HCT116 (cell line): ENCODE measurements around the gene TRHDE. TPM values are rescaled to one million over a fixed set of nuclear protein-coding genes. Genes with fewer than 3 reads are reported as not detected.

Source experiments
- ATAC-seq: fragments of 200-7000 bp; cut with Tn5 transposase; 2 replicates; pipeline ENCODE4 v1.9.1; 2020; ENCODE audit warnings: mild to moderate bottlenecking, moderate library complexity
- BruUV-seq: library from RNA; stranded (reverse); fragments of 400-500 nt; replicated peaks from 2 replicates; lab custom pipeline; 2021; lab: Mats Ljungman, UMichigan
- CTCF ChIA-PET: fragments of 300-600 bp; sonication (Branson Sonifier 250); formaldehyde crosslinking; loops from one replicate; lab custom pipeline; 2021; ENCODE audit warnings: antibody characterized with exemption; lab: Charles Lee
- POLR2A ChIA-PET: fragments of 300-600, 350-600 bp; sonication (Branson Sonifier 250); formaldehyde crosslinking; loops from one replicate; lab custom pipeline; 2021; ENCODE audit warnings: antibody characterized with exemption; lab: Charles Lee
- RAD21 ChIA-PET, 2 experiments: fragments of 300-600 bp; sonication (Branson Sonifier 250); formaldehyde crosslinking; loops; one replicate each; lab custom pipeline; 2023; ENCODE audit warnings: low total read pairs in 2 of 2; ENCODE audit not compliant: uncharacterized antibody in 2 of 2, unreplicated experiment in 2 of 2, low non-redundant PET in 1 of 2; lab: Charles Lee
- DNase-seq: peaks from one replicate; pipeline ENCODE4 v3.0.0-alpha.2; 2010; ENCODE audit warnings: low read depth, low spot score
- H2AFZ ChIP-seq: fragments of 200-600 bp; shearing (Covaris generic), sonication (generic); 2 replicates; pipeline ENCODE4 v1.6.1; 2017; ENCODE audit warnings: low read depth, mixed run types, mixed read lengths, antibody characterized with exemption, low read length; ENCODE audit not compliant: poor library complexity, severe bottlenecking
- H3K27ac ChIP-seq: 2 replicates; pipeline ENCODE4 v1.5.1; 2012; ENCODE audit warnings: low read depth, low read length
- H3K27me3 ChIP-seq: fragments of 200-600 bp; sonication (generic); 2 replicates; pipeline ENCODE4 v1.6.1; 2016; ENCODE audit warnings: mixed run types, low read length, mixed read lengths; ENCODE audit not compliant: insufficient read depth
- H3K36me3 ChIP-seq, 2 experiments: fragments of 200-500 bp in 1 of 2; fragments of 200-600 bp in 1 of 2; sonication (Bioruptor generic) in 1 of 2; sonication (generic) in 1 of 2; 2 replicates each; pipeline versions ENCODE4 v1.5.1 to v1.6.1; 2014 to 2016; ENCODE audit warnings: low read length in 2 of 2, inconsistent platforms in 1 of 2, mixed read lengths in 1 of 2, mixed run types in 1 of 2; ENCODE audit not compliant: insufficient read depth in 2 of 2, control insufficient read depth in 1 of 2
- H3K4me1 ChIP-seq, 2 experiments: fragments of 200-600 bp in 1 of 2; sonication (generic) in 1 of 2; 2 replicates each; pipeline versions ENCODE4 v1.5.1 to v1.6.1; 2012 to 2017; ENCODE audit warnings: low read length in 2 of 2, inconsistent platforms in 1 of 2, mild to moderate bottlenecking in 1 of 2, mixed read lengths in 1 of 2, mixed run types in 1 of 2, moderate library complexity in 1 of 2; ENCODE audit not compliant: insufficient read depth in 2 of 2, control insufficient read depth in 1 of 2
- H3K4me2 ChIP-seq: fragments of 200-600 bp; sonication (generic); 2 replicates; pipeline ENCODE4 v1.6.1; 2017; ENCODE audit warnings: mixed run types, low read length, mixed read lengths
- H3K4me3 ChIP-seq, 2 experiments: fragments of 200-600 bp in 1 of 2; sonication (generic) in 1 of 2; replicated peaks in 1 of 2; 2 replicates each; pipeline ENCODE4 v1.5.1; 2011 to 2016; ENCODE audit warnings: low read length in 2 of 2, control low read depth in 1 of 2, low read depth in 1 of 2, mild to moderate bottlenecking in 1 of 2, mixed read lengths in 1 of 2, mixed run types in 1 of 2
- H3K79me2 ChIP-seq: fragments of 200-600 bp; sonication (generic); 2 replicates; pipeline ENCODE4 v1.6.1; 2017; ENCODE audit warnings: mild to moderate bottlenecking, mixed run types, low read length, moderate library complexity, mixed read lengths; ENCODE audit not compliant: insufficient read depth
- H3K9ac ChIP-seq: fragments of 200-600 bp; sonication (generic); 2 replicates; pipeline ENCODE4 v1.6.1; 2016; ENCODE audit warnings: low read length, mixed read lengths
- H3K9me2 ChIP-seq: fragments of 200-600 bp; sonication (generic), shearing (Covaris generic); 2 replicates; pipeline ENCODE4 v1.6.1; 2017; ENCODE audit warnings: mixed run types, mild to moderate bottlenecking, moderate library complexity; ENCODE audit not compliant: insufficient read depth
- H3K9me3 ChIP-seq, 2 experiments: fragments of 200-500 bp in 1 of 2; fragments of 200-600 bp in 1 of 2; sonication (Bioruptor generic) in 1 of 2; sonication (generic) in 1 of 2; 2 replicates each; pipeline ENCODE4 v1.6.1; 2014 to 2017; ENCODE audit warnings: low read length in 2 of 2, mixed read lengths in 2 of 2, inconsistent platforms in 1 of 2, low read depth in 1 of 2, mild to moderate bottlenecking in 1 of 2, mixed run types in 1 of 2, moderate library complexity in 1 of 2; ENCODE audit not compliant: control insufficient read depth in 1 of 2, insufficient read depth in 1 of 2
- H4K20me1 ChIP-seq: fragments of 200-600 bp; sonication (generic), shearing (Covaris generic); 2 replicates; pipeline ENCODE4 v1.6.1; 2017; ENCODE audit warnings: mixed run types, mild to moderate bottlenecking, moderate library complexity; ENCODE audit not compliant: insufficient read depth
- CBX3 ChIP-seq: IDR thresholded peaks from 2 replicates; pipeline ENCODE4 v1.6.1; 2012; ENCODE audit warnings: low read depth
- CEBPB ChIP-seq: IDR thresholded peaks from 2 replicates; pipeline ENCODE4 v1.6.1; 2012; ENCODE audit warnings: low read depth
- EGR1 ChIP-seq: IDR thresholded peaks from 2 replicates; pipeline ENCODE4 v1.6.1; 2012; ENCODE audit warnings: low read depth
- ELF1 ChIP-seq: IDR thresholded peaks from 2 replicates; pipeline ENCODE4 v1.6.1; 2012; ENCODE audit warnings: low read depth, borderline replicate concordance
- EZH2 ChIP-seq: fragments of 200-600 bp; sonication (generic); IDR thresholded peaks from 2 replicates; pipeline ENCODE4 v1.6.1; 2017; ENCODE audit warnings: antibody characterized with exemption, mixed run types
- EZH2phosphoT487 ChIP-seq: fragments of 200-600 bp; IDR thresholded peaks from 2 replicates; pipeline ENCODE4 v1.6.1; 2018; ENCODE audit warnings: antibody characterized with exemption, borderline replicate concordance
- FOSL1 ChIP-seq: IDR thresholded peaks from 2 replicates; pipeline ENCODE4 v1.6.1; 2012; ENCODE audit warnings: low read depth
- JUND ChIP-seq: IDR thresholded peaks from 2 replicates; pipeline ENCODE4 v1.6.1; 2012
- POLR2A ChIP-seq: IDR thresholded peaks from 2 replicates; pipeline ENCODE4 v1.7.0; 2011; ENCODE audit warnings: borderline replicate concordance; ENCODE audit not compliant: insufficient read depth, insufficient read length; ENCODE audit errors: extremely low read depth
- POLR2AphosphoS5 ChIP-seq: IDR thresholded peaks from 2 replicates; pipeline ENCODE4 v1.6.1; 2011; ENCODE audit warnings: mild to moderate bottlenecking, low read depth, low read length, moderate library complexity
- RAD21 ChIP-seq: IDR thresholded peaks from 2 replicates; pipeline ENCODE4 v1.6.1; 2012; ENCODE audit warnings: low read depth, mild to moderate bottlenecking
- SIN3A ChIP-seq: IDR thresholded peaks from 2 replicates; pipeline ENCODE4 v1.6.1; 2012; ENCODE audit warnings: low read depth
- TCF7L2 ChIP-seq: IDR thresholded peaks from 2 replicates; pipeline ENCODE4 v1.7.0; 2011; ENCODE audit warnings: borderline replicate concordance, inconsistent platforms; ENCODE audit not compliant: insufficient read depth, insufficient read length; ENCODE audit errors: extremely low read depth
- YY1 ChIP-seq: IDR thresholded peaks from 2 replicates; pipeline ENCODE4 v1.6.1; 2011; ENCODE audit warnings: low read length, low read depth, moderate library complexity, mild to moderate bottlenecking; ENCODE audit not compliant: insufficient replicate concordance; ENCODE audit errors: extremely low read depth
- ZFX ChIP-seq: fragments of 450-650 bp; IDR thresholded peaks from 2 replicates; pipeline ENCODE4 v1.6.1; 2017
- ZNF274 ChIP-seq: fragments of 200-500 bp; sonication (Bioruptor generic); IDR thresholded peaks from 2 replicates; pipeline ENCODE4 v1.6.1; 2014; ENCODE audit warnings: mild to moderate bottlenecking, low read depth, low read length, inconsistent platforms
- intact Hi-C: fragments of 100-400 bp; cut with micrococcal nuclease; formaldehyde crosslinking; loops from 2 replicates; pipeline ENCODE4 v1.10.0; 2022
- total RNA-seq: library from RNA; stranded (reverse); gene quantifications from one replicate; pipeline ENCODE4 v1.2.1, GENCODE V29; 2021; ENCODE audit not compliant: unreplicated experiment
- TF ChIP-seq, protein P1 (sequence below): IDR thresholded peaks from 2 replicates; pipeline ENCODE4 v1.6.1; 2012
- TF ChIP-seq, protein P2 (sequence below), 3 experiments: fragments of 200-600 bp in 1 of 3; sonication (generic) in 1 of 3; IDR thresholded peaks in 2 of 3; conservative IDR thresholded peaks in 1 of 3; 2 replicates each; pipeline ENCODE4 v1.5.1; 2012 to 2017; ENCODE audit warnings: low read depth in 2 of 3, low read length in 2 of 3, antibody characterized with exemption in 1 of 3, borderline replicate concordance in 1 of 3, control low read depth in 1 of 3, mild to moderate bottlenecking in 1 of 3, mixed read lengths in 1 of 3, mixed run types in 1 of 3, moderate library complexity in 1 of 3; ENCODE audit not compliant: insufficient read depth in 1 of 3
- TF ChIP-seq, protein P3 (sequence below): IDR thresholded peaks from 2 replicates; pipeline ENCODE4 v1.6.1; 2012; ENCODE audit warnings: low read depth
- TF ChIP-seq, protein P4 (sequence below): IDR thresholded peaks from 2 replicates; pipeline ENCODE4 v1.6.1; 2012

Gene TRHDE
- total RNA-seq, 1 experiment from 2014 or later: 2.9 TPM

DNA sequence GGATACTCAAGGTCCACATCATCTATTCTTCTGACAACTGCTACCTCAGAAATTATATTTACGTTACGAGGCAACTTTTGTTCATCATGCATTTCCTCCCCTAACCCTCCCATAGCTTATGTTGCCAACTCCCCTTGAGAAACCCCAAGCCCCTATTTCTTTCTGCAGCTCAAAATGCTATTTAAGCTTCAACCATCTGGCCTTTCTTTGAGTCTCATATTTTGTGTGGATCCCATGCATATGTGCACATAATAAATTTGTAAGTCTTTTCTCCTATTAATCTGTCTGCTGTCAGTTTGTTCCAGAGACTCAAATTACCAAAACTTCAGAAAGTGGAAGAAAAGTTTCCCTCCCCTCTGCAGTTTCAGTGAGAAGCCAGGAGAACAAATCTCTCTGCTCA lies 444.1 kb downstream of the TRHDE start:
- TF ChIP-seq FOSL1: no peak
- no peak for TF ChIP-seq SIN3A
- no peak for TF ChIP-seq YY1
- TF ChIP-seq ZFX: no peak
- TF ChIP-seq, protein P1, sequence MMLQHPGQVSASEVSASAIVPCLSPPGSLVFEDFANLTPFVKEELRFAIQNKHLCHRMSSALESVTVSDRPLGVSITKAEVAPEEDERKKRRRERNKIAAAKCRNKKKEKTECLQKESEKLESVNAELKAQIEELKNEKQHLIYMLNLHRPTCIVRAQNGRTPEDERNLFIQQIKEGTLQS: no peak
- no peak for TF ChIP-seq POLR2A
- TF ChIP-seq EGR1: no peak
- TF ChIP-seq, protein P2, sequence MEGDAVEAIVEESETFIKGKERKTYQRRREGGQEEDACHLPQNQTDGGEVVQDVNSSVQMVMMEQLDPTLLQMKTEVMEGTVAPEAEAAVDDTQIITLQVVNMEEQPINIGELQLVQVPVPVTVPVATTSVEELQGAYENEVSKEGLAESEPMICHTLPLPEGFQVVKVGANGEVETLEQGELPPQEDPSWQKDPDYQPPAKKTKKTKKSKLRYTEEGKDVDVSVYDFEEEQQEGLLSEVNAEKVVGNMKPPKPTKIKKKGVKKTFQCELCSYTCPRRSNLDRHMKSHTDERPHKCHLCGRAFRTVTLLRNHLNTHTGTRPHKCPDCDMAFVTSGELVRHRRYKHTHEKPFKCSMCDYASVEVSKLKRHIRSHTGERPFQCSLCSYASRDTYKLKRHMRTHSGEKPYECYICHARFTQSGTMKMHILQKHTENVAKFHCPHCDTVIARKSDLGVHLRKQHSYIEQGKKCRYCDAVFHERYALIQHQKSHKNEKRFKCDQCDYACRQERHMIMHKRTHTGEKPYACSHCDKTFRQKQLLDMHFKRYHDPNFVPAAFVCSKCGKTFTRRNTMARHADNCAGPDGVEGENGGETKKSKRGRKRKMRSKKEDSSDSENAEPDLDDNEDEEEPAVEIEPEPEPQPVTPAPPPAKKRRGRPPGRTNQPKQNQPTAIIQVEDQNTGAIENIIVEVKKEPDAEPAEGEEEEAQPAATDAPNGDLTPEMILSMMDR (IDR thresholded peaks at IDR 0.05 in 2 of 3, conservative IDR thresholded peaks at IDR 0.05 in 1 of 3; ENCODE audit: borderline replicate concordance in 1 of 3, insufficient read depth in 1 of 3, low read depth in 2 of 3, low read length in 2 of 3): no peak
- TF ChIP-seq, protein P3, sequence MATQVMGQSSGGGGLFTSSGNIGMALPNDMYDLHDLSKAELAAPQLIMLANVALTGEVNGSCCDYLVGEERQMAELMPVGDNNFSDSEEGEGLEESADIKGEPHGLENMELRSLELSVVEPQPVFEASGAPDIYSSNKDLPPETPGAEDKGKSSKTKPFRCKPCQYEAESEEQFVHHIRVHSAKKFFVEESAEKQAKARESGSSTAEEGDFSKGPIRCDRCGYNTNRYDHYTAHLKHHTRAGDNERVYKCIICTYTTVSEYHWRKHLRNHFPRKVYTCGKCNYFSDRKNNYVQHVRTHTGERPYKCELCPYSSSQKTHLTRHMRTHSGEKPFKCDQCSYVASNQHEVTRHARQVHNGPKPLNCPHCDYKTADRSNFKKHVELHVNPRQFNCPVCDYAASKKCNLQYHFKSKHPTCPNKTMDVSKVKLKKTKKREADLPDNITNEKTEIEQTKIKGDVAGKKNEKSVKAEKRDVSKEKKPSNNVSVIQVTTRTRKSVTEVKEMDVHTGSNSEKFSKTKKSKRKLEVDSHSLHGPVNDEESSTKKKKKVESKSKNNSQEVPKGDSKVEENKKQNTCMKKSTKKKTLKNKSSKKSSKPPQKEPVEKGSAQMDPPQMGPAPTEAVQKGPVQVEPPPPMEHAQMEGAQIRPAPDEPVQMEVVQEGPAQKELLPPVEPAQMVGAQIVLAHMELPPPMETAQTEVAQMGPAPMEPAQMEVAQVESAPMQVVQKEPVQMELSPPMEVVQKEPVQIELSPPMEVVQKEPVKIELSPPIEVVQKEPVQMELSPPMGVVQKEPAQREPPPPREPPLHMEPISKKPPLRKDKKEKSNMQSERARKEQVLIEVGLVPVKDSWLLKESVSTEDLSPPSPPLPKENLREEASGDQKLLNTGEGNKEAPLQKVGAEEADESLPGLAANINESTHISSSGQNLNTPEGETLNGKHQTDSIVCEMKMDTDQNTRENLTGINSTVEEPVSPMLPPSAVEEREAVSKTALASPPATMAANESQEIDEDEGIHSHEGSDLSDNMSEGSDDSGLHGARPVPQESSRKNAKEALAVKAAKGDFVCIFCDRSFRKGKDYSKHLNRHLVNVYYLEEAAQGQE: no peak
- TF ChIP-seq ELF1: no peak
- TF ChIP-seq EZH2: no peak
- no peak for TF ChIP-seq ZNF274
- TF ChIP-seq, protein P4, sequence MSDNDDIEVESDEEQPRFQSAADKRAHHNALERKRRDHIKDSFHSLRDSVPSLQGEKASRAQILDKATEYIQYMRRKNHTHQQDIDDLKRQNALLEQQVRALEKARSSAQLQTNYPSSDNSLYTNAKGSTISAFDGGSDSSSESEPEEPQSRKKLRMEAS: no peak
- no peak for TF ChIP-seq JUND
- no peak for TF ChIP-seq POLR2AphosphoS5
- TF ChIP-seq CBX3: no peak
- TF ChIP-seq TCF7L2: no peak
- TF ChIP-seq CEBPB: no peak
- no peak for TF ChIP-seq RAD21
- TF ChIP-seq EZH2phosphoT487: no peak
- Histone ChIP-seq H3K27me3 (no peaks in the 10 kb centered on the region), H3K36me3 (no peaks in the 10 kb centered on the region), H3K9me3 (no peaks in the 10 kb centered on the region), H3K4me2 (no peak overlapping the region), H2AFZ (no peak overlapping the region), H4K20me1 (no peaks in the 10 kb centered on the region), H3K79me2 (no peaks in the 10 kb centered on the region), H3K27ac (no peak overlapping the region), H3K9ac (no peak overlapping the region), H3K4me3 (no peak overlapping the region), H3K4me1 (no peaks in the 10 kb centered on the region), H3K9me2 (no peaks in the 10 kb centered on the region)
- DNase-seq: no peak
- ChIA-PET POLR2A (no interaction called here), CTCF (no interaction called here), RAD21 (no interaction called here)
- ATAC-seq: no peak
- intact Hi-C loops: no loop called here
- no TSS peak for BruUV-seq
